NK-92 (cell line): ENCODE results near the gene ARL3.
"Not testable (repeated sequence)": the region's sequence is repeated elsewhere in the genome, so short reads cannot be mapped to it uniquely, and the experiment has no call there.

Source experiments
- DNase-seq: peaks from one replicate; lab custom pipeline; 2025; ENCODE audit not compliant: unreplicated experiment; lab: John Stamatoyannopoulos, UW

The ARL3 gene

GRCh38 chr10:102738692-102739121 is 24.5 kb upstream of the ARL3 start:
- no peak for DNase-seq

GRCh38 chr10:102735065-102735562 is 20.9 kb upstream of the ARL3 start:
- no peak for DNase-seq

GRCh38 chr10:102732661-102733060 is 18.5 kb upstream of the ARL3 start:
- no peak for DNase-seq

GRCh38 chr10:102731222-102731800 is 17.1 kb upstream of the ARL3 start:
- no peak for DNase-seq

GRCh38 chr10:102729029-102730026 is 15.1 kb upstream of the ARL3 start:
- DNase-seq = no peak

- DNase-seq = no peak
Observed at GRCh38 chr10:102727037-102727818, 13.0 kb upstream of the ARL3 start.

GRCh38 chr10:102726274-102726673 is 12.1 kb upstream of the ARL3 start:
- DNase-seq = no peak

- no peak for DNase-seq
Observed at GRCh38 chr10:102723989-102724388, 9.8 kb upstream of the ARL3 start.

GRCh38 chr10:102721954-102722353 is 7.8 kb upstream of the ARL3 start:
- no peak for DNase-seq

GRCh38 chr10:102720775-102721301 is 6.6 kb upstream of the ARL3 start:
- DNase-seq = no peak

GRCh38 chr10:102720337-102720736 is 6.1 kb upstream of the ARL3 start:
- DNase-seq = no peak

- no peak for DNase-seq
Observed at GRCh38 chr10:102718220-102718619, 4.0 kb upstream of the ARL3 start.

GRCh38 chr10:102716900-102717565 is 2.8 kb upstream of the ARL3 start:
- DNase-seq = not testable (repeated sequence)

- no peak for DNase-seq
Observed at GRCh38 chr10:102715880-102716279, 1.7 kb upstream of the ARL3 start.

GRCh38 chr10:102714621-102715455 is 641 bp upstream of the ARL3 start, which contains the start of gene SFXN2:
Gene SFXN2 (plus strand): TSS chr10:102714636. CDS start chr10:102726637, 12,001 bp downstream.
- no peak for DNase-seq

GRCh38 chr10:102713539-102713813 is 721 bp downstream of the ARL3 start:
- no peak for DNase-seq

GRCh38 chr10:102712843-102713538 is 1.2 kb downstream of the ARL3 start:
- no peak for DNase-seq

- DNase-seq = no peak
Observed at GRCh38 chr10:102712089-102712488, 2.1 kb downstream of the ARL3 start.

- DNase-seq = no peak
Observed at GRCh38 chr10:102710609-102711008, 3.6 kb downstream of the ARL3 start.
